HG02678 (cell line): ENCODE measurements around the gene HOXB6.

ENCODE experiments used
- ATAC-seq: cut with Tn5 transposase; IDR thresholded peaks from one replicate; pipeline ENCODE4 v1.9.1; 2021; ENCODE audit warnings: mild to moderate bottlenecking, moderate library complexity; ENCODE audit not compliant: unreplicated experiment

HOXB6 gene

DNA sequence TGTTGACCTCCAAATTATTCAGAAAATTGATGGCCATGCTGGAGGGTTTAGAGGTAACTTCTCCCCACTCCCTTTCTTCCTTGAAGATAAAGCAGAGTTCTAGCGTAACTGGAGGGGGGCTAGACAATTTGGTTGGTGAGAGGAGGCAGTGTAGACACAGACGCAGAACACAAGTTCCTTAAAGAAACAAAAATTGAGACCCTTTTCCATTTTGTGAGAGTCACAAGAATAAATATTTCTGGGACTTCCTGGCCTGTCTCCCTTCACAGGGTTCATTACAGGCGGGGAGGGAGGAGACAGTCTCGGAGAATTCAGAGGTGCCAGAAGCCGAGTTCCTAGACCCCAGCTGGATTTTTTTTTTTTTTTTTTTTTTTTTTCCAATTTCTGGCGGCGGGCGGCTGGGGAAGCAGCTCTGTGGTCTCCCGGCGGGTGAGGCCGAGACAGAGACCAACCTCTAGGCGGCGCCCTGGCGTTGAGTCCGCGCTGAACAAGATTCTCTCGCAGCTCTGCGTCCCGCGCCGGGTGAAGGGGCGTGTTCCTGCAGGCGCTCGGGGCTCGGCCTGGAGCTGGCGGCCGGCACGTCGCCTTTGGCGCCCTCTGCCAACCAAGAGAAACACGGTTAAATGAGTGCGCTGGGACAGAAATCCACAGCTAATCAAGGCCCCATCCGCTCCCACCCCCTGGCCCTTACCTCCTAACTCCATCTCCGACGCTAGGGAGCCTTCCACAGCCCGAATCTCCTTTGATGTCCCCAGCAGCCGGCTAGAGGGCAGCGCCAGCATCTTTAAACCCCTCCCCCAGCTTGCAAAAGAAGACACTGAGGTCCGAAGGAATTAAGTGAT, 31.6 kb upstream of the HOXB6 start:
- ATAC-seq: no peak

GRCh38 chr17:48634493-48635208, 29.9 kb upstream of the HOXB6 start:
- ATAC-seq: no peak

DNA sequence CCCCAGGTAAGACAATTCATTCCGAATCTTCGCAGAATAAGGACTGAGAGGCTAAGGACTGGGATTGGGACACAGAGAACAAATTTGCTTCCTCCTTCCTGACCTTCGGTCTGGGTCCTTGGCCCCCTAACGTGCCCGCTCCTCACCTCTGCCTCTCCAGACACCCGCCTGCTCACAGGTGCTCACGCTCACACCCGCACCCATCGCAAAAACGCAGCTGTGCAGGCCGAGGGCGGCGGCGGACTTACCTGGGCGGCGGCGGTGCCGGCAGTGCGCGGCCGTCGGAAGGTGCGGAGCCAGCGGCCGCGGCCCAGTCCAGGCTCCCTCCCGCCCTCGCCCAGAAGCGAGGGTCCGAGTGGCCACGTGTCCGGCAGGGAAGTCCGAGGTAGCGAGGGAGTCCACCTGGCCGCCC, 28.5 kb upstream of the HOXB6 start:
- ATAC-seq: no peak

DNA sequence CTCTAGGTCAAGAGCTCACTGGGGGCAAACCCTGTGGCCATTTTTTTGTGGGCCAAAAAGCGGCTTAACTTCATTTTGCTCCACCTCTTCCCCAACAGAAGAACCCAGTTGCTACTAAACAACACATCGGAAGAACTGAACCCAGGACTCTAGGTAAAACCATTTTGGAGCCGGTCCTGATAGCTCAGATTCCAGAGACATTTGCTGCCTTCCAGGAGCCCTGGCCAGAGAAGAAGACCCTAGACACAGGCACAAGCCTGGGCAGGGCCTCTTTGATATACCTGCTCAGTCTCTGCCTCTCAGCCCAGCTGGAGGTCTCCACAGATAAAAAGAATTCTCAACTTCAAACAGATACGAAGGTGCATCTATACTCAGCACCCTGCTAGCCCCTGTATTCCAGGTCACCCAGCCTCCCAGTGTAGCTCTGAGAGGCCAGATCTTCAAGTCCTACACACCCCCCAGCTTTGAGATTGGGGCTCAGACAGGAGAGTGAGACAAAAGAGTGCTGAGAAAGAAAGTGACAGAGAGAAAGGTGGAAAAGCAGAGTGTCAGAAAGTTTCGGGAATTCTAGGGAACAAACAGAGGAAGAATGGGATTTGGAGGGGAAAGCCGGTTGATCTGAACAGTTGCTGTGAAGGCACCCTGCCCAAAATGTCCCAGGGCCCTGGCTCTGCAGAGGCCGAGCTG, 27.9 kb upstream of the HOXB6 start:
- ATAC-seq: no peak

GRCh38 chr17:48631693-48632578, 27.1 kb upstream of the HOXB6 start:
- no peak for ATAC-seq

DNA sequence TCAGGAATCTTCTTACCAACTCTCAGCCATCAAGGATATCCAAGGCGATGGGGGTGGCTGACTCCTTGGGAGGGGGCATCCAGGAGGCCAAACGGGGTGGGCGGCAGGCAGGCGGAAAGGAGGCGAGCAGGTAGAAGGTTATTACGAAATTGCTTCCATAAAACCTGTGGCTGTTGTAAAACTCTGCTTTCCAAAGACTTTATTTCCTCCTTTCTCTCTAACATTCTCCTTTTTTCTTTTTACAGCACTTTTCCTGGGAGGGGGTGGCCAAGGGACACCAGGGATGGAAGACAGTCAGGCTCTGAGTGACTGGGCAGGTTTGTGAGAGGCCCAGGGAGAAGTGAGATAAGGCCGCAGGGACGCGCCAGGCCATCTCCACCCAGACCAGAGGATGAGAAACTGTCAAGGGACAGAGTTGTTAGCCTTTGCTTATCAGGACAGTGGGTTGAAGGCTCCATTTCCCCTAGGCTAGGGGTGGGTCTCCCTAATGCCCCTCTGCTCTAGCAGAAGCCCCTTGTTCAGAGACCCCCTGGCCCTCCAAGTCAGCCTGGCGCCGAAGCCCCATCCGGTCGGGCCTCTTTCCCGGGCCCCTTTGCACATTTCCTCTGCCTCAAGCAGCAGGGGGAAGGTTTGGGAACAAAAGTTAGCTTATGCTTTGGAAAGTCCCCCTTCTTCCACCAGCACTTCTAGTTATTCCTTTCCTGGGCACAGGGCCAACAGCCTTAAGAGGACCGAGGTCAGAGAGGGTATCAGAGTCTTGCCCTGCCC, 26.3 kb upstream of the HOXB6 start:
- no peak for ATAC-seq

- ATAC-seq: no peak
These were observed 25.5 kb upstream of the HOXB6 start for GRCh38 chr17:48630009-48630924.

- no peak for ATAC-seq
These were observed 24.6 kb upstream of the HOXB6 start for GRCh38 chr17:48629411-48629759.

- no peak for ATAC-seq
These were observed 24.0 kb upstream of the HOXB6 start for GRCh38 chr17:48628649-48629410.

- ATAC-seq: no peak
These were observed 23.1 kb upstream of the HOXB6 start for GRCh38 chr17:48627623-48628521.

DNA sequence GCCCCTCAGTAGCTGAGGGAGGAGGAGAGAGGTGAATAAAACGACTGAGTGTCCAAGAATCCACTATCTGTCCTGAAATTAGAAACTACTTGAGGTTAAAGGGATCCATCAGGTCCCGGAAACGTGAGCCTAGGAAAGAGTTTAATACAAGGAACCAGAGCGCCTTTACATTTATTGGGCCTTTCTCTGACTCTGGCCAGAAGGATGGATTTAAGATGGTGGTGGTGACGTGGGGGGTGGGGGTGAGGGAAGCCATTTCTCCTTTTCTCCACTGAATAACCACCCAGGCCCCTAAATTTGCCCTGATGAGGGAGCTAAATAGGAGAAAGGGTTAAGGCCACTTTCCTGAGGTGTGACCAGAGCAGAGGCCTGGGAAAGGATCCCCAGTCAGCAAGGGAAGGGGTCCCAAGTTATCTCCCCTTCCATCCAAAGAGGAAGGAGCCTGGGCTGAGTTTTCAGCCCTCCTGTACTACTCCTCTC, 22.4 kb upstream of the HOXB6 start:
- no peak for ATAC-seq

DNA sequence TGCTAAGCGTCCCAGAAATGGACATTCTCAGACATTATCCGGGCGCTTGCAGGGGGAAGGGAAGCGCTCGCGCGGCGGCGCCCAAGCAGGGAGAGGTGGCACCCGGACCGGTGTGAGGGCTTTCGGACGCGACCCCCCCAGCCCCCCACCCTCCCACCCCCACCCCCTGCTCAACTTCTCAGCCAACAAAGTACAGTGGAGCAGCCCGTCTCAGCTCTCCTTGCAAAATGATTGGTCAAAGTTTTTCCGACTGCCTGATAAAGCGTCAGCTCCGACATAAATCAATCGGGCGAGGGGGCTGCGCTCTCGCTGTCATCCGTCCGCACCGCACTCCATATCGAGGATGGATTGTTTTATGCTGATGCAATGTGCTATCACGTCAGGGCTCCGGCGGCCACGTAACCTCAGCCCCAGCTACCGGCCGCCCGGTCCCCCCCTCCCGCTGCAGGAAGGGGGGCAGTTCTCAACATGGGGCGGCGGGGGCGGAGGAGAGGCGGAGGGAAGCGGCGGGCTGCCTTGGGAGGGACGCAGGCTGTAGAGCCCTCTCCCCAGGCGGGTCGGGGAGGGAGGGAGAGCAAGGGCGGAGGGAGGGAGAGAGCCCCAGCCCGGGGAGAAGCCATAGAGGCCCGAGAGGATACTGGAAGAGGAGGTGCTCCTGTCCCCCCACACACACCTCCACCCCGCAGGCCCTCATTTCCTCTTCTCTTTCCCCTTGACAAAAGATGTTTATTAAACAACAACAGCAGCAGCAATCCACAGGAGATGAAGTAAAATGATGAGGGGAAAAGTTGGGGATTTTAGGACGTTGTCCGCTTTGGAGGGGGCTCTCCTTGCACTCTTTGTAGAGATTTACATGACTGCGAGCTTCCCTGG, 21.7 kb upstream of the HOXB6 start, which contains the start of gene HOXB9:
Gene HOXB9, minus strand, starts transcription at position 114 of the 873 bp plus-strand sequence. Its CDS starts 89 bp downstream, at position 25.
- no peak for ATAC-seq

DNA sequence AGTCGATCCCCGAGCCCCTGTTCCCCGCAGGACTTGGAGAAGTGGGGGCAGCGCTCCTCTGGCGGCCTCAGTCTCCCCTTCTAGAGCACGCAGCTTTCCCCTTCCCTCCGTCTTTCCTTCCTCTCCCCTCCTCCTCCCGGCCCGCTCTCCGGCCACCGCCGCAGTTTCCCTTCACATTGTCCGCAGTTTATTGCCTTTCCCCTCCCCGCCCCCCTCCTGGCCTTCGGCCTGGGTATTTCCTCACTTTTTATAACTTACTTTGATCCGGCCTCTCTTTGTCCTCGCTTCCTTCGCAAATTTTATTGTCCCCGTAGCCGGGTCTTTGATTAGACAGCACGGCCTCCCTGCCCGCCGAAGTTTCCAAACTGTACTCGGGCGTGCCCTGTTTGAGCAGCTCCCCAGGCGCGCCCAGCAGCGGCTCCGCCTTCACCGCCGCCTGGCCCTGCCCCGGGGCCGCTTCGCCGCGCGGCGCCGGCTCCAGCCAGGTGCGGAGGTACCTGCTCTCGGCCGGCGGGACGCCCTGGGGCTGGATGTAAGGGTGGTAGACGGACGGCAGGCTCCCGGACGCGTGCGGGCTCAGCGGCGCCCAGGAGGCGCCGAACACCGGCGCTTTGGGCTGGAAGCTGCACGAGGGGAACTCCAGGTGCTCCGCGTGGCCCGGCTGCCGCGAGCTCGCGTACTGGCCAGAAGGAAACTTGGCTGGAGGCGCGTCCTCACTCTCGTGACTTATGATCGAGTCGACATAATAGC, 20.9 kb upstream of the HOXB6 start:
- ATAC-seq: no peak

DNA sequence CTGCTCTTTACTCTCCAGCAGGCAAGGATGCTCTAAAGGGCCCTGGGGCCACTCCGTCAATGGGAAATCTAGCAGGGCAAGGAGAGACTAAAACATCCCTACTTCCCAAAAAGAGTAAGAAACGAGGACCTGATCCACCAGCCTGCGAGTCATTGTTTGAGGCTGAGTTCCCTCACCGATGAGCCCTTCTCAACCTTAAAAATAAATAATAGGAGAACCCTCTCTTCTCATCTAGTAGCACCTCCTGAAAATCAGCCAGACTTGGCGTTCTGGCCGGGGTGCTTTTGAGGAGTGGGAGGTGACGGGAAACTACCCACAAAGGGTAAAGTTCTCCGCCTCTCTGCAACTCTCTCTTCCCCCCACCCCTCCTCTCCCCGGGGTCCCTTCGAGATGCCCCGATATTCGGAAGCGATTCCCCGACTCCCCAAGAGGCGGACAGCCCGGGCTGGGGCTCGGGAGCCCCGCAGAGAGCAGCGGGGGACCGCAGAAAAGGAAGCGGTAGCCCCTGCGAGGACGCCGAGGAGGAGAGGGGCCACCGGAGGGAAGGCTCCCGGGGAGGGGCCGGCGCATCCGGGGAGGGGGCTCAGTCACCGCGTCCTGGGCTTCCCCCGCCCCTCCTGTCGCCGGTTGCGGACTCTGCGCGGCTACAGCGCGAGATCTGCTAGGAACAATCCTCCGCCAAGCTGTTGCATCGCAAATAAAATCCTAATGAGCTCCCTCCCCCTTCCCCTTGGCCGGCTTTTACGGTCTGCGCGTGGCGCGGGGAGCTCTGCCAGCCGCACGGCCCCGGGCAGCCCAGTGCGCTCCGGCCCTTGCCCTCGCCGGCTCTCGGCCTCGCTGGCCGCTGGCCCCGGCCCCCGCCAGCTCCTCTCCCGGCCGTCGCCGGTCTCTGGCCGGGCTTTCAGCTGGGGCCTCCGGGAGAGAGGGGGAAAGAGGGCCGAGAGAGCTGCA, 20.0 kb upstream of the HOXB6 start:
- no peak for ATAC-seq
